DOHH2 (cell line): ENCODE data around the gene POLR2I.

Experiments used
- H3F3A ChIP-seq: fragments of 200-600 bp; sonication (generic), shearing (Covaris generic); 2 replicates; pipeline ENCODE4 v1.6.0; 2016; ENCODE audit warnings: antibody characterized with exemption, mild to moderate bottlenecking; ENCODE audit not compliant: control insufficient read depth, insufficient read depth
- H3K27ac ChIP-seq: fragments of 200-600 bp; sonication (generic); 2 replicates; pipeline ENCODE4 v1.5.1; 2014; ENCODE audit warnings: low read depth, mild to moderate bottlenecking, low read length, moderate library complexity
- H3K27me3 ChIP-seq: fragments of 200-600 bp; sonication (generic); 2 replicates; pipeline ENCODE4 v1.6.1; 2014; ENCODE audit warnings: mild to moderate bottlenecking, low read length, mixed read lengths; ENCODE audit not compliant: control insufficient read depth
- H3K36me3 ChIP-seq: fragments of 200-600 bp; sonication (generic); 2 replicates; pipeline ENCODE4 v1.6.1; 2014; ENCODE audit warnings: mild to moderate bottlenecking, low read length, moderate library complexity, mixed read lengths; ENCODE audit not compliant: control insufficient read depth
- H3K4me1 ChIP-seq: fragments of 200-600 bp; sonication (generic); 2 replicates; pipeline ENCODE4 v1.6.1; 2014; ENCODE audit warnings: mild to moderate bottlenecking, low read length, mixed read lengths; ENCODE audit not compliant: control insufficient read depth
- H3K4me2 ChIP-seq: fragments of 200-600 bp; sonication (generic); 2 replicates; pipeline ENCODE4 v1.6.0; 2014; ENCODE audit warnings: mild to moderate bottlenecking, low read length, moderate library complexity
- H3K4me3 ChIP-seq: fragments of 200-600 bp; sonication (generic); 2 replicates; pipeline ENCODE4 v1.5.1; 2014; ENCODE audit warnings: mild to moderate bottlenecking, low read length, mixed read lengths
- H3K79me2 ChIP-seq: fragments of 200-600 bp; sonication (generic); 2 replicates; pipeline ENCODE4 v1.6.1; 2014; ENCODE audit warnings: mild to moderate bottlenecking, low read length, mixed read lengths; ENCODE audit not compliant: control insufficient read depth
- H3K9me2 ChIP-seq: fragments of 200-600 bp; sonication (generic); replicated peaks from 2 replicates; pipeline ENCODE4 v1.6.1; 2014; ENCODE audit warnings: mild to moderate bottlenecking, low read length, mixed read lengths; ENCODE audit not compliant: control insufficient read depth
- H3K9me3 ChIP-seq: fragments of 200-600 bp; sonication (generic); 2 replicates; pipeline ENCODE4 v1.6.1; 2014; ENCODE audit warnings: antibody characterized with exemption, low read length, mixed read lengths; ENCODE audit not compliant: control insufficient read depth, insufficient read depth
- H4K20me1 ChIP-seq: fragments of 200-600 bp; sonication (generic); 2 replicates; pipeline ENCODE4 v1.6.0; 2014; ENCODE audit warnings: low read depth, mild to moderate bottlenecking, antibody characterized with exemption, low read length, moderate library complexity; ENCODE audit not compliant: control insufficient read depth, insufficient read depth
- EZH2phosphoT487 ChIP-seq: fragments of 200-600 bp; sonication (generic); IDR thresholded peaks from 2 replicates; pipeline ENCODE4 v1.6.1; 2017; ENCODE audit warnings: borderline replicate concordance, mild to moderate bottlenecking, antibody characterized with exemption, low read length, moderate library complexity, mixed read lengths
- TF ChIP-seq, protein P1 (sequence below): fragments of 200-600 bp; sonication (generic); IDR thresholded peaks from one replicate; pipeline ENCODE4 v1.5.1; 2014; ENCODE audit warnings: antibody characterized with exemption, mild to moderate bottlenecking, low read depth, low read length; ENCODE audit not compliant: poor library complexity, severe bottlenecking

POLR2I gene

DNA sequence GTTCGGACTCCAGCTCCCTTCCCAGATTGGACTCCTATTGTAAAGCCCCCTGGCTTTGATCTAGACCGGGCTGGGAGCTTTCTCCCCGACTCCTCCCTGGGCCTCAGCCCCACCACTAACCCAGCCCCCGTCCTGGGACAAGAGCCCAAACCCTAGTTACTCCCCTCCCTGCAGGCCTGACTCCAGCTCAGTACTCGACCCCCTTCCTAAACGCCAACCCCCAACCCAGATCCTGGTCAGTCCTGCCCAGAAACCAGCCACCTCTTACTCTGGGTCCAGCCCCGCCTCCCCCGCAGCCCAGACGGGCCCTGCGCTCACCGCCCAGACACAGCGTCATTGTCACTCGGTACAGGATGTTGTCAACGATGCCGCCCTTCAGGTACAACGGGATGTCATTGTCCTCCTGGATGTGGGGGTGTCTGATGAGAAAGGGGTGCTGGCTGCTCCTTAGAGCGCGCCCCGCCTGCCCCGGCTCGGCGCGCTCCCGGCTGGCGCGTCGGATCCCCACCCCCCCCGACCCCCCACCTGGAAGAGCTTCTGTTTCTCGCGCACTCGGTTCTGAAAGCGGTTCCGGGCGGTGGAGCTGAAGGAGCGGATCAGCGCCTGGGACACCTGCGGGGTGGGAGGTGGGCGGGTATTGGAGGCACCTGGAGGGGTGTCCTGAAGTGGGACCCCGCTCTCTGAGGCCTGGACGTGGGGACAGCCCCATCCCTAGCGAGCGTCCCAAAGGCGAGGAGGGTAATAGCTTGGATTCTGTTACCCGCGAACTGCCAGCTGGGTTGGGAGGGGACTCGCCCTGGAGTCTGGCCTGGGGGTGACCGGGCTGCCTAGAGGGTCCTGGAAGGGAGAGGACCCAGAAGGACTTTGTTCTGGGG is 36.7 kb upstream of the POLR2I start:
- H3K4me2 ChIP-seq, result no peak overlapping the region
- H3F3A ChIP-seq, result no peaks in the 10 kb centered on the region
- H3K27me3 ChIP-seq, result no peaks in the 10 kb centered on the region
- no peaks in the 10 kb centered on the region for H3K9me3 ChIP-seq
- no peaks in the 10 kb centered on the region for H3K79me2 ChIP-seq
- no peak for TF ChIP-seq EZH2phosphoT487
- TF ChIP-seq, protein P1, sequence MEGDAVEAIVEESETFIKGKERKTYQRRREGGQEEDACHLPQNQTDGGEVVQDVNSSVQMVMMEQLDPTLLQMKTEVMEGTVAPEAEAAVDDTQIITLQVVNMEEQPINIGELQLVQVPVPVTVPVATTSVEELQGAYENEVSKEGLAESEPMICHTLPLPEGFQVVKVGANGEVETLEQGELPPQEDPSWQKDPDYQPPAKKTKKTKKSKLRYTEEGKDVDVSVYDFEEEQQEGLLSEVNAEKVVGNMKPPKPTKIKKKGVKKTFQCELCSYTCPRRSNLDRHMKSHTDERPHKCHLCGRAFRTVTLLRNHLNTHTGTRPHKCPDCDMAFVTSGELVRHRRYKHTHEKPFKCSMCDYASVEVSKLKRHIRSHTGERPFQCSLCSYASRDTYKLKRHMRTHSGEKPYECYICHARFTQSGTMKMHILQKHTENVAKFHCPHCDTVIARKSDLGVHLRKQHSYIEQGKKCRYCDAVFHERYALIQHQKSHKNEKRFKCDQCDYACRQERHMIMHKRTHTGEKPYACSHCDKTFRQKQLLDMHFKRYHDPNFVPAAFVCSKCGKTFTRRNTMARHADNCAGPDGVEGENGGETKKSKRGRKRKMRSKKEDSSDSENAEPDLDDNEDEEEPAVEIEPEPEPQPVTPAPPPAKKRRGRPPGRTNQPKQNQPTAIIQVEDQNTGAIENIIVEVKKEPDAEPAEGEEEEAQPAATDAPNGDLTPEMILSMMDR, result no peak
- H3K4me1 ChIP-seq, result no peaks in the 10 kb centered on the region
- peaks cover 20% of the 10 kb centered on the region for H3K36me3 ChIP-seq
- H4K20me1 ChIP-seq, result no peaks in the 10 kb centered on the region
- no peak overlapping the region for H3K27ac ChIP-seq
- no peak overlapping the region for H3K4me3 ChIP-seq
- H3K9me2 ChIP-seq, result no peaks in the 10 kb centered on the region

GRCh38 chr19:36150586-36150985 is 35.9 kb upstream of the POLR2I start:
- H4K20me1 ChIP-seq, result no peaks in the 10 kb centered on the region
- H3K9me3 ChIP-seq, result no peaks in the 10 kb centered on the region
- H3K4me1 ChIP-seq, result no peaks in the 10 kb centered on the region
- H3K9me2 ChIP-seq, result no peaks in the 10 kb centered on the region
- H3K27me3 ChIP-seq, result no peaks in the 10 kb centered on the region
- no peak overlapping the region for H3K4me2 ChIP-seq
- H3K79me2 ChIP-seq, result no peaks in the 10 kb centered on the region
- H3K4me3 ChIP-seq, result no peak overlapping the region
- no peak for TF ChIP-seq EZH2phosphoT487
- TF ChIP-seq, protein P1, result no peak
- peaks cover 28% of the 10 kb centered on the region for H3K36me3 ChIP-seq
- no peaks in the 10 kb centered on the region for H3F3A ChIP-seq
- H3K27ac ChIP-seq, result no peak overlapping the region

- Histone ChIP-seq H3K9me2 (no peaks in the 10 kb centered on the region), H3K4me3 (no peak overlapping the region), H3K36me3 (peaks cover 33% of the 10 kb centered on the region), H3K27ac (no peak overlapping the region), H3K9me3 (no peaks in the 10 kb centered on the region), H3K4me2 (no peak overlapping the region), H3K27me3 (no peaks in the 10 kb centered on the region), H3K4me1 (no peaks in the 10 kb centered on the region), H3K79me2 (no peaks in the 10 kb centered on the region), H3F3A (no peaks in the 10 kb centered on the region), H4K20me1 (no peaks in the 10 kb centered on the region)
- TF ChIP-seq, protein P1, result no peak
- no peak for TF ChIP-seq EZH2phosphoT487
Observed at GRCh38 chr19:36149673-36150406, 35.2 kb upstream of the POLR2I start.
